Type B pancreatic cell (in vitro differentiated cells): ENCODE results near the gene HSPA12B. TPM values are rescaled to one million over a fixed set of nuclear protein-coding genes. Genes with fewer than 3 reads are reported as not detected.
A peak's percentile ranks its signal among the peaks of the same experiment; 100 is the strongest.

Experiments used
- DNase-seq: peaks from one replicate; pipeline ENCODE4 v3.0.0; 2021; ENCODE audit warnings: mixed read lengths; ENCODE audit not compliant: unreplicated experiment; ENCODE audit errors: extremely low spot score
- H3K27ac Mint-ChIP-seq: 2 replicates; pipeline ENCODE4 v1.8.0; 2021; ENCODE audit warnings: mild to moderate bottlenecking, mixed read lengths
- H3K27me3 Mint-ChIP-seq: 2 replicates; pipeline ENCODE4 v1.8.0; 2021; ENCODE audit warnings: mixed read lengths
- H3K36me3 Mint-ChIP-seq: 2 replicates; pipeline ENCODE4 v1.8.0; 2021; ENCODE audit warnings: mixed read lengths
- H3K4me1 Mint-ChIP-seq: one replicate; pipeline ENCODE4 v1.8.0; 2021; ENCODE audit warnings: mixed read lengths; ENCODE audit not compliant: unreplicated experiment
- H3K4me3 Mint-ChIP-seq: 2 replicates; pipeline ENCODE4 v1.8.0; 2021; ENCODE audit warnings: mild to moderate bottlenecking, mixed read lengths
- H3K9me3 Mint-ChIP-seq: 2 replicates; pipeline ENCODE4 v1.8.0; 2021; ENCODE audit warnings: mixed read lengths
- total RNA-seq: library from RNA; stranded (reverse); gene quantifications from 2 replicates; pipeline ENCODE4 v1.2.1, GENCODE V29; 2021; ENCODE audit warnings: low replicate concordance
- TF ChIP-seq, protein P1 (sequence below): fragments of 200-600 bp; sonication (generic); conservative IDR thresholded peaks from 2 replicates; pipeline ENCODE4 v1.5.0; 2021; ENCODE audit warnings: antibody characterized with exemption, mild to moderate bottlenecking

The HSPA12B gene
- total RNA-seq, 1 donor from 2014 or later = 5.2 TPM

DNA sequence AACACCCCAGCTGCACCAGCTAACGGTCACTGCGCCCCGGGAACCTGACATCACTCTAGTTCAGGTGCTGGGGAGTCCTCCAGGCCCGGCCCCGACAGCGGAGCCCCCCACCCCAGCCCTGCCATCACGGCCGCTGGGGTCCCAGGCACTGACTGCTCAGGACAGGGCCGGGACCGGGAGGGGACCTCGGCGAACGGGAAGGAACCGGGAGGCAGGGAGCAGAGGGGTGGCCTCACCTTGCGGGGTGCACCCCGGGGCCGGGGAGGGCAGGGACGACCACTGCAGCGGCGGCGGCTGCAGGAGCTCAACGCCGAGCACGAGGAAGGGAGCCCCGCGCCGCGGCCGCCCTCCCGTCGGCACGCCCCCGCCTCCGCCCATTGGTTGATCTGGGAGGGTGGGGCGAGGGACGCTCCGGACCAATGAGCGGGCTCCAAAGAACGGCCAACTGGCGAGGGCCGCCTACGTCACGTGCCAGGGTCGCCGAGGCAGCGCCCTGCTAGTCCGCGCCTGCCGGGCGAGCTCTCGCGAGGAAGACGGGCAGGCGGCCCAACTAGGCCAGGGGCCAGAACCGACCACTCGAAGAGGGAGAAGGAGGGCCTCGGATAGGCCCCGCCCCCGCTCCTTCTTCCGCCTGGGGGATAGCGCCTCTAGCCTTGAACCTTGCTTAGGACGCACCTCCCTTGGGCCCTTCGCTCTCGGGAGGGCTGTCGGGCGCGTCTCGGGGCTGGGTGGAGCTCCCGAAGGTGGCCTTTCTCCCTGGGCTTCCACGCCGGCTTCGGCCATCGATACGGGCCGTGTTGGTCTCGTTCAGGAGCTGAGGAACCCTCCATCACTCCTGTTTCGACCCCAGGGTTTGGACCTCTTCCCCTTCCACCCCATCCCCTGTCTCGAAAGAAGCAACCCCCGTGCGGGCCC is 35.2 kb downstream of the HSPA12B start, which contains the start of gene ADISSP:
Gene ADISSP (minus strand): TSS at position 327 of the 915 bp plus-strand sequence. CDS start 7,653 bp downstream, outside the sequence.
- Mint-ChIP-seq H3K27me3 (peaks cover 4% of the 10 kb centered on the region), H3K27ac (peak within 1 kb of the TSS; percentile 91), H3K36me3 (no peaks in the 10 kb centered on the region), H3K9me3 (no peaks in the 10 kb centered on the region), H3K4me3 (peak within 1 kb of the TSS; percentile 86), H3K4me1 (peaks cover 23% of the 10 kb centered on the region)
- peak; percentile 99 for DNase-seq
- TF ChIP-seq, protein P1, sequence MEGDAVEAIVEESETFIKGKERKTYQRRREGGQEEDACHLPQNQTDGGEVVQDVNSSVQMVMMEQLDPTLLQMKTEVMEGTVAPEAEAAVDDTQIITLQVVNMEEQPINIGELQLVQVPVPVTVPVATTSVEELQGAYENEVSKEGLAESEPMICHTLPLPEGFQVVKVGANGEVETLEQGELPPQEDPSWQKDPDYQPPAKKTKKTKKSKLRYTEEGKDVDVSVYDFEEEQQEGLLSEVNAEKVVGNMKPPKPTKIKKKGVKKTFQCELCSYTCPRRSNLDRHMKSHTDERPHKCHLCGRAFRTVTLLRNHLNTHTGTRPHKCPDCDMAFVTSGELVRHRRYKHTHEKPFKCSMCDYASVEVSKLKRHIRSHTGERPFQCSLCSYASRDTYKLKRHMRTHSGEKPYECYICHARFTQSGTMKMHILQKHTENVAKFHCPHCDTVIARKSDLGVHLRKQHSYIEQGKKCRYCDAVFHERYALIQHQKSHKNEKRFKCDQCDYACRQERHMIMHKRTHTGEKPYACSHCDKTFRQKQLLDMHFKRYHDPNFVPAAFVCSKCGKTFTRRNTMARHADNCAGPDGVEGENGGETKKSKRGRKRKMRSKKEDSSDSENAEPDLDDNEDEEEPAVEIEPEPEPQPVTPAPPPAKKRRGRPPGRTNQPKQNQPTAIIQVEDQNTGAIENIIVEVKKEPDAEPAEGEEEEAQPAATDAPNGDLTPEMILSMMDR = no peak

DNA sequence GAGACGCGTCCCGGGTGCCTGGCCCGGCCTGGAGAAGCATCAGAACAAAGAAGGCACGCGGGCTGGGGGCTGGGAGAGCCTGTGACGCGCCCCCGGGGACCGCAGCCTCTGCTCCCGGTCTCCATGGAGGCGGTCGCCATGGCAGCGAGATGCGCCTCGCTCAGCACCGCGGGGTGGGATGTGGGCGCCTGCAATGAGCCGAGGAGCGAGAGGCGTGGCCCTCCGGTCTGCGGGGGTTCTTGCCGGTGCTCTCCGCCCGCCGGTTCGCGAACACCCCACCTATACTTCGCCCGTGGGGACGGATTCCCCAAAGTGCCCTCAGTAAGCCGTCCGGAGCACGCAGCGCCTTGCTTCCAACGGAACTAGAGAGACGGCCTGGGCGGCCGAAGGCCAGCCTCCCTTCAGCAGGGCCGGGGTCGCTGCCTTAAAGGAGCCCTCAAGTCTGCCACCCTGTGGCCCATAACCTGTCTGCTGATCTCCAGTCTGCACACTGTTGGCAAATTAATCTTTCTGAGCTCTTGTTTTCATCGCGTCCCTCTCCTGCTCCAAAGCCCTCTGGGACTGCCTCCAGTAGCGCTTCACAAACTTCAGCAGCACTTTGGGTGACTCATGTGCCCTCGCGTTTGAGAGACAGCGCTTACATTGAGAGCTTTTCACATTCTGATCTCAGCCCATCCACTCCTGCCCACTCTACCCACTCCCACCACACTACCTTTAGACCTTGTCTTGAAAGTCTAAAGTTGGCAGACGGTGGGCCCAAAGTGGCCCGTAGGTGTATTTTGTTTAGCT is 36.1 kb downstream of the HSPA12B start:
- H3K27ac Mint-ChIP-seq = peak overlapping the region; percentile 91
- no peaks in the 10 kb centered on the region for H3K36me3 Mint-ChIP-seq
- peaks cover 23% of the 10 kb centered on the region for H3K4me1 Mint-ChIP-seq
- H3K9me3 Mint-ChIP-seq = no peaks in the 10 kb centered on the region
- TF ChIP-seq, protein P1 = peak; percentile 78
- DNase-seq = peak; percentile 88
- H3K27me3 Mint-ChIP-seq = peaks cover 4% of the 10 kb centered on the region
- peak overlapping the region; percentile 86 for H3K4me3 Mint-ChIP-seq

DNA sequence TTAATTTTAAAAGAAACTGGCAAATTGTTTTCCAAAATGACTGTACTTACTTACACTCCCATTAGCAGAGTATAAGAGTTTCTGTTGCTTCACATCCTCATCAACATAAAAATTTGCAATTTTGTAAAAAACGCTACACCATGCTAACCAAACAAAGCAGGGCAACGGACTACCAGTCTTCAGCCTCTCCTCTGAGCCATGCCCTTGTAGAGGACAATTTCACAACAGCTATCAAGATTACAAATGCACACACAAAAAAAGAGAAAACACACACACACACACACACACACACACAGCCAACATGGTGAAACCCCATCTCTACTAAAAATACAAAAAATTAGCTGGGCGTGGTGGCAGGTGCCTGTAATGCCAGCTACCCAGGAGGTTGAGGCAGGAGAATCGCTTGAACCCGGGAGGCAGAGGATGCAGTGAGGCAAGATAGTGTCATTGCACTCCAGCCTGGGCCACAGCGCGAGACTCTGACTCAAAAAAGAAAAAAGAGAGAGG is 39.1 kb downstream of the HSPA12B start:
- peaks cover 4% of the 10 kb centered on the region for H3K27me3 Mint-ChIP-seq
- no peak overlapping the region for H3K27ac Mint-ChIP-seq
- DNase-seq = no peak
- no peak overlapping the region for H3K4me3 Mint-ChIP-seq
- TF ChIP-seq, protein P1 = no peak
- H3K9me3 Mint-ChIP-seq = no peaks in the 10 kb centered on the region
- H3K36me3 Mint-ChIP-seq = no peaks in the 10 kb centered on the region
- H3K4me1 Mint-ChIP-seq = peaks cover 10% of the 10 kb centered on the region

DNA sequence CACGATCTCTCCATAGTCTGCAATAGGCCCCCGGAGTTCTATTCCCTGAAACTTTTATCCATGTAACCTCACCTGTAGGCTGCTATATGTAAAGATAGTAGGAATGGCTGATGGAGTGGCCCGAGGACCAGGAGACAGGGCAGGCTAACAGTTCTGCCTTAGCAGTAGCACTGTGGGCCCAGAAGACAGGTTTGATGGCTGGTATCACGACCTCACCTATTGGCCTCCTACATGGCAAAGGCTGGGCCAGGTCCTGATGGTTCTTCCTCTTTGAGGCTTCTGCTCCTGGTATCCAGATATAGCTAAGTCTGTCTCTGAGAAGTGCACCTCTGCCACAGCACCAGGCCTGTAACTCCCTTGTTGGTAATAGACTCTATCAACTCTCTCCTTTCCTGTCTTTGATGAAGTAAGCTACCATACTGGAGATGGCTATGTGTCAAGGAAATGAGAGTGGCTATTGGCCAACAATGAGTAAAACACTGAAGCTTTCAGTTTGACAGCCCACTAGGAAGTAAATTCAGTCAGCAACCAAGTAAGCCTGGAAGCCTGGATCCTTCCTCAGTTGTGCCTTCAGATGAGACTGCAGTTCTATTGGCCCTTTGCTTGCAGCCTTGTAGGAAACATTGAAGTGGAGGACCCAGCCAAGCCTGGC is 43.1 kb downstream of the HSPA12B start:
- no peak for DNase-seq
- TF ChIP-seq, protein P1 = no peak
- no peaks in the 10 kb centered on the region for H3K36me3 Mint-ChIP-seq
- no peak overlapping the region for H3K27ac Mint-ChIP-seq
- H3K9me3 Mint-ChIP-seq = no peaks in the 10 kb centered on the region
- H3K4me3 Mint-ChIP-seq = no peak overlapping the region
- H3K27me3 Mint-ChIP-seq = peaks cover 27% of the 10 kb centered on the region
- H3K4me1 Mint-ChIP-seq = peaks cover 7% of the 10 kb centered on the region

DNA sequence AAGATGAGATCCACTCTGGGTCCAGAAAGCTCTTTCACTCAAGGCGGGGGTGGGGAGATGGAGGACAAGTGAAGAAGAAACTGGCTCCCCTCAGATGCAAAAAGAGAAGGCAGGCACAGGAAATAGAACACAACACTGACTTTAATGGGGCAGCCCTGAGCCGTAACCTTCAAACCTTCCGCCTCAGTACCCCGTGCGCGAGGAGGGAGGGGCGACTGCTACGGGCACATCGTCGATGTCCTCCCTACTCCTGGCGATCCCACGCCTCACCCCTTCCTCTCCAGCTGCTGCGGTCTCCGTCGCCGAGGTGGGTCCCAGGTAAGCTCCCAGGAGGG is 44.9 kb downstream of the HSPA12B start:
- H3K4me3 Mint-ChIP-seq = peak overlapping the region; percentile 72
- TF ChIP-seq, protein P1 = no peak
- peaks cover 21% of the 10 kb centered on the region for H3K4me1 Mint-ChIP-seq
- no peak overlapping the region for H3K27ac Mint-ChIP-seq
- H3K27me3 Mint-ChIP-seq = peaks cover 32% of the 10 kb centered on the region
- H3K9me3 Mint-ChIP-seq = no peaks in the 10 kb centered on the region
- no peak for DNase-seq
- H3K36me3 Mint-ChIP-seq = no peaks in the 10 kb centered on the region
